GM19455 (cell line): Measurements from ENCODE around the gene KCNC1.

Experiments
- ATAC-seq: cut with Tn5 transposase; IDR thresholded peaks from one replicate; pipeline ENCODE4 v1.9.1; 2021; ENCODE audit not compliant: unreplicated experiment

The KCNC1 gene

DNA sequence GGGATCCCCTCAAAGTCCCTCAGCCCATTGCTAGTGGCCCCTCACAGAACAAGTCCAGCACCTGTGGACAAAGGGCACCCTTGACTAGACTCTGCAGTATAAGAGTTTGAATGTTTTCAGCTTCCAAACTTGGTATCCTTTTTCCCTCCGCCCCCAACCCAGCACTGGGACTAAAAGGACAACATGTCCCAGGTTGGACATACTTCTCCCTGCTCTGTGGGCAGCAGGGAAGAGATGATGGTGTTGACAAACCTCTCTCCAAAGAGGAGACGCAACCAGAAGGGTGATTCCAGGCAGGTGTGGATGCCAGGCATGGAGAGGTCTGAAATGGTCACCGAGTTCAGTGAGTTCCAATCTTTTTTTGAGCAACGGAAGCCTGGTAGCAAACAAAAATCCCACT lies 19.7 kb upstream of the KCNC1 start:
- ATAC-seq: no peak

DNA sequence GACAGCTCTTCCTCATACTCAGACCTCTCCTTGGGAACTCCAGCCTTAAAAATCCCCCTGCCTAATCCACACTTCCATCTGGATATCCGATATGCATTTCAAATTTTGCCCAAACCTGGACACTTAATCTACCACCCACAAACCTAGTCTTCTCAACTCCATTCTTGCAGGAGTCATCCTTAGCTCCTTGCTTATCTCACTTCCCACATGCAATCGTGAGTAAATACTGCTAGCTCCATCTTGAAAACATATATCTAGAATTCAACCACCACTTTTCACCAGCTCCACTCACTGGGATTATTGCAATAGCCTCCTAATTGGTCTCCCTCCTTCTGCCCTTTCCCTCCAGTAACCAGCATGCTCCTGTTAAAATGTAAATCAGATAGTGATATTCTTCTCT lies 17.8 kb upstream of the KCNC1 start:
- ATAC-seq: no peak

DNA sequence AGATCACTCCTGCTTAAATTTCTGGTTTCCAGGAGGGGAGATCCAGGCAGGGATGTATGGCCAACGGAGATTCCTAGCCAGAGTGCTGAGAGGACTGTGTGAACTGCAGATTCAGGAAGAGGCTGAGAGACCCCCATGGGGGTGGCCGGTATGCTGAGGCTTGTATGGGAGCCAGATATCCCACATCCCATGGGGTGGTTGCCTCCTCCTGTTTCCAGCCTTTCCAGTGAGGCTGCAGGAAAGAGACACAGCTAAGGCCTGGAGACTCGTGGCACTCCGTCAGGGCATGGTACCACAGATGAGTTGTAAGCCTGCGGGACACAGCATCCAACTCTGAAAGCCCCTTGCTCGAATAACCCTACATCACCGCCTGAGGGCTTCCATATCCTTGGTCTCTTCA lies 16.6 kb upstream of the KCNC1 start:
- no peak for ATAC-seq

DNA sequence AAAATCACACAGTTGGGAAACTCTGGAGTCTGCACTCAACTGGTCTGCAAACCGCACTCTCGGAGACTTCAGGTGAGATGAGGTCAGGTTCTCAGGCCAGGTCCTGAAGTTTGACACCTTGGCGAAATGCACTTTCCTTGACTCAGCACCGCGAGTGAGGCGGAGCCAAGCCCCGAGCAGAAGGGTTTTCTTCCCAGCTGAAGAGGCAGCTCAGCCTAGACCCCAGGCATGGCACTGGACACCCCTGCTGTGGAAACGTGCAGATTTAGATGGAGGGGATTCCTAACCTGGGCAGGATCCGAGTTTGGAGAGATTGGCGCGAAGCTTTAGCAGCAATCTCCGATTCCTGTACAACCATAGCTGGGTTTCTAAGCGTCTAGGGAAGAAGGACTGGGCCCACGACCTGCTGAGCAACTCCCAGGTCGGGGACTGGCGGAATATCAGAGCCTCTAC lies 16.0 kb upstream of the KCNC1 start:
- ATAC-seq: no peak

DNA sequence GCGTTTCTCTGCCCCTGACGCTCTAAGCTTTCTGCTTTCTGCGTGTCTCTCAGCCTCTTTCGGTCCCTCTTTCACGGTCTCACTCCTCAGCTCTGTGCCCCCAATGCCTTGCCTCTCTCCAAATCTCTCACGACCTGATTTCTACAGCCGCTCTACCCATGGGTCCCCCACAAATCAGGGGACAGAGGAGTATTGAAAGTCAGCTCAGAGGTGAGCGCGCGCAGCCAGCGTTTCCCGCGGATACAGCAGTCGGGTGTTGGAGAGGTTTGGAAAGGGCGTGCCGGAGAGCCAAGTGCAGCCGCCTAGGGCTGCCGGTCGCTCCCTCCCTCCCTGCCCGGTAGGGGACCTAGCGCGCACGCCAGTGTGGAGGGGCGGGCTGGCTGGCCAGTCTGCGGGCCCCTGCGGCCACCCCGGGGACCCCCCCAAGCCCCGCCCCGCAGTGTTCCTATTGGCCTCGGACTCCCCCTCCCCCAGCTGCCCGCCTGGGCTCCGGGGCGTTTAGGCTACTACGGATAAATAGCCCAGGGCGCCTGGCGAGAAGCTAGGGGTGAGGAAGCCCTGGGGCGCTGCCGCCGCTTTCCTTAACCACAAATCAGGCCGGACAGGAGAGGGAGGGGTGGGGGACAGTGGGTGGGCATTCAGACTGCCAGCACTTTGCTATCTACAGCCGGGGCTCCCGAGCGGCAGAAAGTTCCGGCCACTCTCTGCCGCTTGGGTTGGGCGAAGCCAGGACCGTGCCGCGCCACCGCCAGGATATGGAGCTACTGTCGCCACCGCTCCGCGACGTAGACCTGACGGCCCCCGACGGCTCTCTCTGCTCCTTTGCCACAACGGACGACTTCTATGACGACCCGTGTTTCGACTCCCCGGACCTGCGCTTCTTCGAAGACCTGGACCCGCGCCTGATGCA lies 15.3 kb upstream of the KCNC1 start, which contains the start of gene MYOD1:
TSS of gene MYOD1 (plus strand) at position 544 of the 910 bp plus-strand sequence. CDS start at position 756, 212 bp downstream.
- ATAC-seq: no peak

DNA sequence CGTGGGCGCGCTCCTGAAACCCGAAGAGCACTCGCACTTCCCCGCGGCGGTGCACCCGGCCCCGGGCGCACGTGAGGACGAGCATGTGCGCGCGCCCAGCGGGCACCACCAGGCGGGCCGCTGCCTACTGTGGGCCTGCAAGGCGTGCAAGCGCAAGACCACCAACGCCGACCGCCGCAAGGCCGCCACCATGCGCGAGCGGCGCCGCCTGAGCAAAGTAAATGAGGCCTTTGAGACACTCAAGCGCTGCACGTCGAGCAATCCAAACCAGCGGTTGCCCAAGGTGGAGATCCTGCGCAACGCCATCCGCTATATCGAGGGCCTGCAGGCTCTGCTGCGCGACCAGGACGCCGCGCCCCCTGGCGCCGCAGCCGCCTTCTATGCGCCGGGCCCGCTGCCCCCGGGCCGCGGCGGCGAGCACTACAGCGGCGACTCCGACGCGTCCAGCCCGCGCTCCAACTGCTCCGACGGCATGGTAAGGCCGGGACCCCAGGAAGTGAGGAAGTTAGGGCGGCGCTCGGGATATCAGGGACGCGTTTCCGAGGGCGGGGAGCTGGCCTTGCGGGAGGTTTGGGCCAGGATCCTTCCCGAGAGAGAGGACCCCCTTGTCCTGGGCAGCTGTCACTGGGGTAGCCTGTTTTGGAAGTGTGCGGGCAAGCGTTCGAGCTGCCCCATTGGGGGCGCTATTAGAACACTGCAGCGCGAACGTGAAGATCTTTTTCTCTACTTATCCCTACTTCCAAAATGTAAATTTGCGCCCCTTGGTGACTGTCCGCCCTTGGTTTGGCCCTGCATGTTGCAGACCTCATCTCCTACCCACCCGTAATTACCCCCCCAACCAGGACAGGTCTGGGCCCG lies 14.4 kb upstream of the KCNC1 start:
- no peak for ATAC-seq

DNA sequence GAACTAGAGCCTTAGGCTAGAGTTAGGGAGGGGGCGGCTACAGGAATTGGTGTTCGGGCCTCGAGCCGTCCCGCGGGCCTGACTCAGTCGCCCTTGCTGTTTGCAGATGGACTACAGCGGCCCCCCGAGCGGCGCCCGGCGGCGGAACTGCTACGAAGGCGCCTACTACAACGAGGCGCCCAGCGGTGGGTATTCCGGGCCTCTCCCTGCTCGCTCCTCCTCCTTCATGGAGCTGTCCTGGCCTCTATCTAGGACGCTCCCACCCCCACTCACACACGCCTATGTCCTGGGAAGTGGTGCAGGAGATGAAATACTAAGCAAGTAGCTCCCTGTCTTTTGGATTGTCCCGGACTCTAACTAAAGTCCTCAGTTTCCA lies 13.8 kb upstream of the KCNC1 start:
- ATAC-seq: no peak

DNA sequence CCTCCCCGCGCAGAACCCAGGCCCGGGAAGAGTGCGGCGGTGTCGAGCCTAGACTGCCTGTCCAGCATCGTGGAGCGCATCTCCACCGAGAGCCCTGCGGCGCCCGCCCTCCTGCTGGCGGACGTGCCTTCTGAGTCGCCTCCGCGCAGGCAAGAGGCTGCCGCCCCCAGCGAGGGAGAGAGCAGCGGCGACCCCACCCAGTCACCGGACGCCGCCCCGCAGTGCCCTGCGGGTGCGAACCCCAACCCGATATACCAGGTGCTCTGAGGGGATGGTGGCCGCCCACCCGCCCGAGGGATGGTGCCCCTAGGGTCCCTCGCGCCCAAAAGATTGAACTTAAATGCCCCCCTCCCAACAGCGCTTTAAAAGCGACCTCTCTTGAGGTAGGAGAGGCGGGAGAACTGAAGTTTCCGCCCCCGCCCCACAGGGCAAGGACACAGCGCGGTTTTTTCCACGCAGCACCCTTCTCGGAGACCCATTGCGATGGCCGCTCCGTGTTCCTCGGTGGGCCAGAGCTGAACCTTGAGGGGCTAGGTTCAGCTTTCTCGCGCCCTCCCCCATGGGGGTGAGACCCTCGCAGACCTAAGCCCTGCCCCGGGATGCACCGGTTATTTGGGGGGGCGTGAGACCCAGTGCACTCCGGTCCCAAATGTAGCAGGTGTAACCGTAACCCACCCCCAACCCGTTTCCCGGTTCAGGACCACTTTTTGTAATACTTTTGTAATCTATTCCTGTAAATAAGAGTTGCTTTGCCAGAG lies 13.2 kb upstream of the KCNC1 start:
- no peak for ATAC-seq

DNA sequence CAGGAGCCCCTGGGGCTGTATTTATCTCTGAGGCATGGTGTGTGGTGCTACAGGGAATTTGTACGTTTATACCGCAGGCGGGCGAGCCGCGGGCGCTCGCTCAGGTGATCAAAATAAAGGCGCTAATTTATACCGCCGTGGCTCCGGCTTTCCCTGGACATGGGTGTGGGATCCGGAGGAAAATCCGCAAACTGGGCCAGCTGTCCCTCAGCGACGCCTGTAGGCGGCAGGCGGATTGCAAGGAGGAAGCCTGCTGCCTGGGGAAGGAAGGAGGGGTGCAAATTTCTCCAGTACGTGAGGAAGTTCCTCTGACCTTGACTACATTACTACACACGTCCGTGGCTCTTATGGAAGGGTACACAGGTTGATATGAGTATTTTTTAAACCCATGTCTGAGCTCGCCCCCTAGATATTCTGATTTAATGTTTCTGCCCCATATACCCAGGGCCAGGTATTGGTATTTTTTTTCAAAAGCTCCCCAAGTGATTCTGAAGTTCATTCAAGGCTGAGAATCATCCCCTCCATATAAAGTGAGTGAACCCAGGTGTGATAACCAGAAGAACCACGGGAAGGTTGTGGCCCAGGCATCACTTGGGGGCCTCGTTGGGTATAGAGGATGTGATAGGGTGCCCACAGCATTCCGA lies 12.5 kb upstream of the KCNC1 start:
- no peak for ATAC-seq

DNA sequence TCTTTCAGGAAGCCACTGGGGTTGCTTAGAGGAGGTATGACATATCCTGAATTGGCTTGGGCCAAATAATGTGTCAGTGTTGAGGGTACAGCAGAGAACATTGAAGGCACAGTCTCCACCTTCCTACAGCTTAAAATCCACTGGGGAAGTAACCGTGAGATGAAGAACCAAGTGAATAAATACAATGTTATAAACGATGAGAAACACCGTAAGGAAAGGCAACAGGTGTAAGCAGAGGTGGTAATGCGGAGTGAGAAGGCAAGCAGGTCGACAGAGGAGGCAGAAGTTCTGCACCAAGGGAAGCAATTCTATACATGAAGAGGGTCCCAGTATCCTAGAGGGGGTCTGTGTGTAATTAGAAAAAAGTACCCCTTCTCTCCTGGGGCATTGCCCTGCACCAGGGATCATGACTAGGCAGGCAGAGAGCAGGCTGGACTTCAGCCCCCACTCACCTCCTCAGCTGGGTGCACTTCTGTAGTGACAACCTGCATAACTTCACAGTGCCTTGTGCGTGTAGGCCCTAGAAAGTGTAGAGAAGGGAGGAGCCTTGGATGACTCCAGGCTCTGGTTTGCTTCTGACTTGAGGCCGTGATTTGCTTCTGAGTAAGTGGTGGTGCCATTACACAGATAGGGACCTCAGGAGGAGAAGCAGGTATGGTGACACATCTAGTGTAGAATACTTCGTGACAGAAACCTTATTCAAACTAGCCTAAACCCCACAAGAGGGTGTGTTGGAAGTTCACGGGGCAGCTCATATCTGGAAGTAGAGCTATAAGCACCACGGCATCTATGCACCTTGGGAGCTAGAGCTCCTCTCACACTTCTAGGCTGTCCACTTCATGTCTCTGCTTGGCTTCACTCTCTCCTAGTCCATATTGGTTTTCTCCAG lies 10.3 kb upstream of the KCNC1 start:
- no peak for ATAC-seq

DNA sequence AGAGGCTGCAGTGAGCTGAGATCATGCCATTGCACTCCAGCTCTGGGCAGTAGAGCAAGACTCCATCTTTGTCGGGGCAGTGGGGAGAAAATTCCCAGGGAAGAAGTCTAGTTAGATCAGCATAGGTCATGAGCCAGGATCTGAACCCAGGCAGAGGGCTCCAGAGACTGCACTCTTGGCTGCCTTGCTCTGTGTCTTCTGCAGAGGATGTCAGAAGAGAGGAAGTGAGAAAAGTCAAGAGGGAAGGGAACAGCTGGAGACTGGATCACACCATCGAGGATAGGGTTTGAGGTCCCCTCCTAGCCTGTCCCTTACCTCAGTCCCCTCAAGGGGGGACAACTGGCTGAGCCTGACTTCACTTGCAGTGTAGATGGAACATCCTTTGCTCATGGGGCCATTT lies 9.4 kb upstream of the KCNC1 start:
- no peak for ATAC-seq

DNA sequence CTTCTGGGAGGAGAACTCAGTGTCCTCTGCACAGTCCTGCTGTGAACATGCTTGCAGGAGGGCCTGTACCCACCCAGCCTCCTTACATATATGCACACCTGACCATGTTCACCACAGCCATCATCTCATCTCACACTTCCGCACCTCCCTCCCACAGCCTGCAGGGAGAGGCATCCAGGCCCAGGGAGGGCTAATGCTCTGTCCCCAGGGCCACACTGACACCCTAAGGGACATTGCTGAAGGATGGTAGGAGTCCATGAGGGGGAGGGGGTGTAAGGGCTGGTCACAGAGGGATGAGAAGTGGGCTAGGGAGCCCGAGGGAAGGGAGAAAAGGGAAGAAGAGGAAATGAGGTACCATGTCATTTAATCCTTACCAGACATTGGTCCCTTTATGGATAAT lies 4.4 kb upstream of the KCNC1 start:
- ATAC-seq: no peak

DNA sequence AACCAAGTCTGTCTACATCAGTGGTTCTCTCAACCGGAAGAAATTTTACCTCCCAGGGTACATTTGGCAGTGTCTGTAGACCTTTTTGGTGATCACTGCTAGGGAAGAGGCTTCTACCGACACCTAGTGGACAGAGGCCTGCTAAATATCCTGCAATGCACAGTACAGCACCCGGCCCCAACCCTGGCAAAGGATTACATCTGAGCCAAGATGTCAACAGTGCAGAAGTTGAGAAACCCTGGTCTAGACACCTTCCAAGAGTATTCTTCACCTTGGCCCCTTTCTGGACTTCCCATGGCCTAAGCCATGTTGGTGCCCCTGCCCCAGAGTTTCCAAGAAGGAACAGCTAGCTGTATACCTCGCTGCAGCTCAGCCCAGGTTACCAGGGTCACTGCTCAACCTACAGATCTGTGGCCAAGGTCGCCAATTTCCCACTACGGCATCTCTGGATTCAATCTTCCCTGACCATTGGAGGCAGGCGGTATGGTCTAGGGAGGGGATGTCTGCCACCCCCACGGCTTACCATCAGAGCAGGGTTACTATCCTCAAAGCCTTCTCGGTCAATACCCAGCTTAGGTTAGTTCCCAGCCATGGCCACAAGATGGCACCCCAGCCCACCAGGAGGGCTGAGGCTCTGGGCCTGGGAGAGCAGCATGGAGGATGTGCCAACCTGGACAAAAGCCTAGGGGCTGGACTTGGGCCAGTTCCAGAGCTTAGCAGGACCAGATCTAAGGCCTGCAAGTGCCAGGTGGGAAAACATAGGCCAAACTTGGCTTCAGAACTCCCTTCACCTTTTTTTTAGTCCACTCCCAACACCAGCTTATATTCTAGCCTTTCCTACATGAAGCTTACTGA lies 3.7 kb upstream of the KCNC1 start:
- peak; percentile 77 for ATAC-seq

DNA sequence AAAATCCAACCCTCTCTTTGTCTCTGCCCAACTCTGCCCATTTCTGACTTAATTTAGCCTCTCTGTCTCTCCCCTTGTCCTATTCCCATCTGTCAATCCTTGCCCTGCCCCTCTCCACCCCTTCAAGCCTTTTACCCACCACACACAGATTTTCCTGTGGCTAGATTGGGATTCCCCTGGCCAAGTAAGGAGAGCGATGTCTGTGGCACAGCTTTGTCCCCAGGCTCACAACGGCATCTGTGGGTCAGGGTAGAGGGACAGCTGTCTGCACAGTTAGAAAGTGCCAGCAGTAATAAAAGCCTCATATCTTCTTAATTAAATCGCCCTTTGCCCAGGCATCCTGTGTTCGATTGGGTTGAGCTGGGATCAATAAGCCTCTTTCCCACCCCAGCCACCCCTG lies 1.3 kb upstream of the KCNC1 start:
- no peak for ATAC-seq

DNA sequence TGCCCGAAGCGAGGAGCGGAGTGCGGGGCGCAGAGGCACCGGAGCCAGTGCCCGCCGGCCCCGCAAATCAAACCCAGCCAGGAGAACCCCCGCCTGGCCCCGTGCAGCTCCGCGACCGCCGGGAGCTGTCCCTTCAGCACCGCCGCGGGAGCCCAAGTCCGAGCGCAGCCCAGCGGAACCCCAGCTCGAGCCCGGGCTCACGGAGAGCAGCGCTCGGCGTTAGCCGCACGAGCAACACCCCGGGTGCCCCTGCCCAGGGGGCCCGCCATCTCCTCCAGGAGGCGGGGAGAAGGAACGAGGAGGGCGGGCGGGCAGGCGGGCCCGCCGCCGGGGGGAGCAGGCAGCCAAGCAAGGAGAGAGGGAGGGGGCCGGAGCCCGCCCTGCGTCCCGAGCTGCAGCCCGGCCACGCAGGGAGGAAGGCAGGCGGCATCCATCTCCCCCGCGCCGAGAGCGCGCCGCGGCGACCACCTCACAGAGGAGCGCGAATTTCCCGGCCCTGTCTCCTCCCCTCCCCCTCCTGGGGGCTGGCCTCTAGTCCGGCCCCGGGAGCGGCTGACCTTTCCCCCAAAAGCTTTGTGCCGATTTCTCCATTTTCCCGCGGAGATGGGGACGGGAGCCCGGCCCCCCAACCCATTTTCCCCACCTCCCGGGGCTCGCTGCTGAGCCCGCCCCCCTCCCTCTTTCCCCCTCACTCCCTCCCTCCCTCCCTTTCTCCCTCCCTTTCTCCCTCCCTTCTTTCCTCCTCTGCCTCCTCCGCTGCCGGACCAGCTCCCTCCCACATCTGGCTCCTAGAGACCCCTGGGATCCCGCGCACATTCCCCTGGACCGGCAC lies 621 bp downstream of the KCNC1 start:
- no peak for ATAC-seq

DNA sequence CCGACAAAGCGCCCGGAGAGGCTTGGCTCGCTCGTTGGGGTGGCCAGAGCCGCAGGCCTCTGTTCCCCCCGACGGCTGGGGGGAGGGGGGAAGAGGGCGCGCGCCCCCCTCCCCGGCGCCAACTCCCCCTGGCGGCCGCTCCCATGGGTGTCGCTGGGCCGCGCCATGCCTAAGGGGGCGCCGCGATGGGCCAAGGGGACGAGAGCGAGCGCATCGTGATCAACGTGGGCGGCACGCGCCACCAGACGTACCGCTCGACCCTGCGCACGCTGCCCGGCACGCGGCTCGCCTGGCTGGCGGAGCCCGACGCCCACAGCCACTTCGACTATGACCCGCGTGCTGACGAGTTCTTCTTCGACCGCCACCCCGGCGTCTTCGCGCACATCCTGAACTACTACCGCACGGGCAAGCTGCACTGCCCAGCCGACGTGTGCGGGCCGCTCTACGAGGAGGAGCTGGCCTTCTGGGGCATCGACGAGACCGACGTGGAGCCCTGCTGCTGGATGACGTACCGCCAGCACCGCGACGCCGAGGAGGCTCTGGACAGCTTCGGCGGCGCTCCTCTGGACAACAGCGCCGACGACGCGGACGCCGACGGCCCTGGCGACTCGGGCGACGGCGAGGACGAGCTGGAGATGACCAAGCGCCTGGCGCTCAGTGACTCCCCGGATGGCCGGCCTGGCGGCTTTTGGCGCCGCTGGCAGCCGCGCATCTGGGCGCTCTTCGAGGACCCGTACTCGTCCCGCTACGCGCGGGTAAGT lies 1.4 kb downstream of the KCNC1 start:
- ATAC-seq: no peak

DNA sequence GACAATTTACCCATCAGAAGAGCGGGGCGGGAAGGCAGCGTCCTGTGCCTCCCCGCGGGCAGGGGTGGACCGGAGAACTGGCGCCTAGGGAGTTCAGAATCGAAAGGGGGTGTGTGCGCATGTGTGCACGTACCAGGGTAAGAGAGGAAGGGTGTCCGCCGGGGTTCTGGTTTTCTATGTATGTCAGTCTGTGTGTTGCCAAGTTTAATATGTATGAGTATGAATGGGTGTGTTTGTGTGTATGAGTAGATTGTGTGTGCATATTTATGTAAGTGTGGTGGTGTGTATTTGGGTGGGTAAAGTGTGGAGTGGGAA lies 2.0 kb downstream of the KCNC1 start:
- ATAC-seq: no peak
